ENCODE data around the gene CDC37. TPM values are rescaled to one million over a fixed set of nuclear protein-coding genes. Genes with fewer than 3 reads are reported as not detected.
A peak's percentile ranks its signal among the peaks of the same experiment; 100 is the strongest.

The CDC37 gene
- total RNA-seq (2014; rRNA removed; shearing (Covaris generic)): 526 and 530 TPM in 2 replicates
- polyA plus RNA-seq (2015; cell fraction: cytosol; rRNA removed): 401 and 453 TPM in 2 replicates
- polyA plus RNA-seq (2015; cell fraction: nucleus; rRNA removed): 647 and 774 TPM in 2 replicates

DNA sequence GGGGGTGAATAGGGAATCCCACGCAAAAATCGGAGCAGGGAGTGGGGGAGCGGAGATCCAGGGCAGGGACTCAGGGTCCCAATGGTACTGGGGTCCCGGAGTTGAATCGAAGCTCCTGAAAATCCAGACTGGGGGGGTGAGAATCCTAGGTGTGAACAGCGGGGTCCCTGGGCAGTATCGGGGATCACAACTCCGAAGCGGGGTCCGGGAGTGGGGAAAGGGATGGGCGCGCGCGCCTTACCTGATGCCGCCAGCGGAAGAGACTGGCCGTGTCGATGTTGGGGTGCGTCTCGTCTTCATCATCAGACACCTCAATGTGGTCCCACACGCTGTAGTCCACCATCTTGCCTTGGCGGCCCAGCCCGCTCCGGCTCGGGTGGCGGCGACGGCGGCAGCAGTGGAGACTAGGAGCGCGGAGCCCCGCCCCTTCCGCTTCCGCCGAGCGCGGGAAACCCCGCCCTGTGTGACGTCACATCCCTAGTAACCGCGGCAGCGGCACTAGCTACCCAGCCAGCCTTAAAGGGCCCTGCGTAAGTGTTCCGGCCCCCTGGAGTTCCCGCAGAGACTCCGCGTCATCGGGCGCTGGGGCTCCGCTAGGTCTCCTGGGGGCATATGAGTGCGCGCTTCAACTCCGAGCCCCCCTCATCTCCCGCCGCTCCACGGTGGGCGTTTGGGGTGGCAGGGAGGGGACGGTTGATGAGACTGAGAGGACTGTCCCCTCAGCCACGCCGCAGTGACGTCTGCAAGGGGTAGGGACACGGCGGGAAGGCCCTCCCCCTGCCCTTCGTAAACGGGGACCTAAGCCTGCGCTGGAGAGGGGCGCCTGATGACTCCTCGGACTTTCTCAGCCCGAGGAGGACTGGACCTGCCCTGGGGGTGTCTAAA is at the start of gene CDC37:
TSS of gene CDC37 (minus strand) at position 406 of the 885 bp plus-strand sequence. CDS start at position 343, 63 bp downstream.
- DNase-seq (ENCODE audit: low read depth): peak; percentile 96

DNA sequence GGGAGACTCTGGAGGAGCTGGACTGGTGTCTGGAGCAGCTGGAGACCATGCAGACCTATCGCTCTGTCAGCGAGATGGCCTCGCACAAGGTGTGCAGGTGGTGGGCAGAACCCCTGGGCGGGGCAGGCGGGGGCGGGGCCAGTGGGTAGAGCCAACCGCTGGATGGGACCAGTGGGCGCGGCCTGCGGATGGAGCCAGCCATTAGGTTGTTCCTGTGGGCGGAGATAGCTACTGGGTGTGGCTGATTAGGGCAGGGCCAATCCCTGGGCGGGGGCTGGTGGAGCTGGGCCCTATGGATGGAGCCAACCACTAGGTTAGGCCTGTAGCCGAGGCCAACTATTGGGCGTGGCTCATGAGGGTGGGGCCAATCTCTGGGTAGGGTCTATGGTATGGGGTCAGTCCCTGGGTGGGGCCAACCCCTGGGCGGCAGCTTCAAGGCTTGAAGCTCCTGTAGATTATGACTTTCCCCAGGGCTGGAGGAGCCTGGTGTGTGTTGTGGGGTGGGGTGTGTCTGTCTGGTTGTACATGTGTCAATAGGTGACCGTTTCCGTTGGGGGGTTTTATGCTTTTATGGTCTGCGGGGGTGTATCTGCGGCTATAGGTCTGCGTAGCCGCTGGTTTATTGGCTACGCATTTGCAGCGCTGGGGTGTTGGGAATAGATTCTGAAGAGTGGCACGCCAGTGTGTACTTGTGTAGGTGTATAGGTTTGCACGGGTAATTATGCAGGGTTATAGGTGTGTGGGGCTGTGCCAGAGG is 47.7 kb upstream of the CDC37 start:
- DNase-seq (ENCODE audit: low read depth): no peak

DNA sequence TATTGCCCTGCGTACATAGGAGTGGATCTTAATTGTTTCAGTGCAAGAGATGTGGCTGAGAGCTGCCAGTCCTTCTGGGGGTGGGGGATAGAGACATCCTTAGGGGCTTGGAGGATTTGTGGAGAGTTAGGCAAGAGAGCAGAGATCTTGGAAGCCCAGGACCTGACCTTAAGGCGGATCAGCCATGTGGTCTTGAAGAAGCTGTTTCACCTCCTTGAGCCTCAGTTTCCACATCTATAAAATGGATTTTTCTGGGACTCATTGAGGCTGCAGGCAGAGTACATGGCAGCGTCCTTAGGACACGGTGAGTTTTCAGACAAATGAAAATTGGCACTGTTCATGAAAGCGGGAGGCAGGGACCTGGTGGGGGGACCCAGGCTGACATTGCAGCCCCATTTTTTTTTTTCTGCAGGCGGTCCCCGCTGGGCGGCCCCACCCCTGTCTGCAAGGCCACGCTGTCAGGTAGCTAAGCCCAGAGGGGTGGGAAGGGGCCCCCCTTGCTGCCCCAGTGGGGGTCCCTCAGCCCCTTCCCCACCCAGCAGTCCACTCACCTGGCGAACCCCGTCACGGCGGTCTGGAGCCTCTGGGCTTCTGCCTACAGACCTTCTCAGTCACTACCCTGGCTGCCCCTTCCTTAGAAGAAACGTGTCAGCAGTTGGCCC is 47.0 kb upstream of the CDC37 start:
- DNase-seq (ENCODE audit: low read depth): no peak

DNA sequence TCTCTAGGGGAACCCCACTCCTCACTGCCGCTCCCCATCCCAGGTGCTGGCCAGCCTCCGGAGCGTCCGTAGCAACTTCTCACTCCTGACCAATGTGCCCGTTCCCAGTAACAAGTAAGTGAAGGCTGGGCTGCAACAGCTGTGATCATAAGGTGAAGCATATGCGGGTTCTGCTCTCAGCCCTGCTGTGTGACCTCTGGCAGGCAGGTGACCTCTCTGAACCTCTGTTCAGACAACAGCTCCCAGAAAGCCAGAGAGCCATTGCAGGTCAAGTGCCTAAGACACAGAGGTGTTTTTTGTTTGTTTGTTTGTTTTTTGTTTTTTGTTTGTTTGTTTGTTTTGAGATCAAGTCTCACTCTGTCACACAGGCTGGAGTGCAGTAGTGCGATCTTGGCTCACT is 45.7 kb upstream of the CDC37 start:
- DNase-seq (ENCODE audit: low read depth): no peak

DNA sequence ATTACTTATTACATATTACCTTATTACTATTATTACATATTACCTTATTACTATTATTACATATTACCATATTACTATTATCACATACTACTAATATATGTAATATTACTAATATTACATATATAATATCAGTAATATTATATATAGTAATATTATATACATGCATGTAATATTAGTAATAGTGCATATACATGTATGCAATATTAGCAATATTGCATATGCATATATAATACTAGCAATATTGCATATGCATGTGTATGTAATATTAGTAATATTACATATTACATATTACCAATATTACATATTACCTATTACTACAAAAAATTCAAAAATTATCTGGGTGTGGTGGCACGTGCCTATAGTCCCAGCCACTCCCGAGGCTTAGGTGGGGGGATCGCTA is 39.4 kb upstream of the CDC37 start:
- no peak for DNase-seq (ENCODE audit: low read depth)

DNA sequence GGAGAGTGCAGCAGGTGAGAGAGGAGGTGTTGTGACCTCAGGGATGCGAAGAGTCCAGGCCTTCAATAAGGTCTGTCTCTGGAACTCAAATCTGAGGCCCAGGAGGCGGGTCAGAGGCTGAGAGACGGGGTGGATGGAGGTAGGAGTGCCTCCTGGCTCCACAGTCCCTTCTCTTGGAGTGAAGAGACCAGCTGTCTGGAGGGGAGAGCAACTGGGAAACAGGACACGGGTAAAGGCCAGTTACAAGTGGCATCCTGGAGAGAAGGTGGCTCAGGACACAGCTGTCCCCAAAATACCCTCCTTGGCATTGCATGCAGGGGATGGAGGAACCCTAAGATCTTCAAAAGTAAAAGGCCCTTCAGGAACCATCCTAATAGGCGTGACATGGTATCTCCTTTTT is 36.2 kb upstream of the CDC37 start:
- no peak for DNase-seq (ENCODE audit: low read depth)

DNA sequence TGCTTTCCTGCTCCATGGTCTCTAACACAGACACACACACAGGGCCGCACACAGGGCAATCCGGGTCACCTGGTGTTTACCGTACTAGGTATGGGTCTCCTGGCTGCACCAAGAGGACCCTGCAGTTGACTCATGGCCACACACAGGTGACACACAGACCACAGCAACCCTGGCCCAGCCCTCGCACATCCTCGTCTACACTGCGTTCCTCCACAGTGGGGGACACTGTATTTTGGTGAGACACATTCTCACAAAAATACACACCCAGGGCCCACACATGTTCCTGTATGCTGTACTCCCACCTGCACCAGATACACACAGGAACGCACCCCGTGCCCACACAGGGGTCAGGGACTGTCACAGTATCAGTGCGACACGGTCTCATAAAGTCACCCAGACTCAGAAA is 29.8 kb upstream of the CDC37 start:
- DNase-seq (ENCODE audit: low read depth): no peak

DNA sequence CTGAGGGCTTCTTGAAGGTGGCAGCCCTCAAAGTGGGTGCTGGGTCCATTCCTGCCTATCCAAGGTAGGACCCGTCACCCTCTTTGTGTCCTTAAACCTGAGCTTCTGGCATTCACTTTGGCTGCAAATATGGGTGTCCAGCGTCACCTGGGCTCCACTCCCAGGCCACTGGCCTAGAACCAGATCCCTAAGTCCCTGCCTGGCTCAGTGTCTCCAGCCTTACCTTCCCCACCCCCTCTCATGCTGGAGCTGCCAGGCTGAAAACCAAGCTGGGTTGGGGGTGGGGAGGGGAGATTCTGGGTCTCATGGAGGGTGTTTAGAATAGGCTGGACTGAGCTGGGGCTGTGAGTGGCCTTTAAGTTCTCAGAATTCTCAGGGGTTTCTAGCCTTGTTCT is 29.4 kb upstream of the CDC37 start:
- DNase-seq (ENCODE audit: low read depth): no peak

DNA sequence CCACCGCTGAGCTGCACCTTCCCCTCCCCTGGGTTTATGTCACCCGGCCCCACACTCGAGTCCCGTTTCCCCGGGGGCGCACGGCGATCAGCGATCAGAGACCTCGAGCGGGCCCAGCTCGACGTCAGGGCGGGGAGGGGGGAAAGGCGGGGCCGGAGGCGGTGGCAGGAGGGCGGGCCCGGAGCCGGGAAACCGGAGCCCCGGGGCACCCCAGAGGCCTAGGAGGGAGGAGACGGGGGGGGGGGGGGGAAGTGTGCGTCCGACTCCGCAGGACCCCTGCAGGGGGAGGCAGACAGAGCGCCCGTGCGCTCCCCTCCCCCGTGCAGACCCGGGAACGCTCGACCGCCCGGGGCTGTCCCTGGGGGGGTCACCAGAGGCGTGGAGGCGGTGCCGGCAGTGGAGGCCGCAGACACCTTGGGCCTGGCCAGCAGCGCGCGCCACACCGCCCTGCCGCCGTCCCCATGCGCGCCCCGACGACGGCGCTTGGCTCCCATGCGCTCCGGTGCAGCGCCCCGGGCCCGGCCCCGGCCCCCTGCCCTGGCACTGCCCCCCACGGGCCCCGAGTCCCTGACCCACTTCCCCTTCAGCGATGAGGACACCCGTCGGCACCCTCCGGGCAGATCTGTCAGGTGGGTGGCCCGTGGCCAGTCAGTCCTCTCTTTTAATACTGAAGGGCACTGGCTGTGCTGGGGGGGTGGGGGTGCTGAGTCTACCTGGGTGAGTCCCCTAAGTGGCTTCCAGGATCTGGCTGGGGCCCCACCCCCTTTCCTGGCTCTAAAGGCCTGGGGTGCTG is 28.8 kb upstream of the CDC37 start:
- no peak for DNase-seq (ENCODE audit: low read depth)

DNA sequence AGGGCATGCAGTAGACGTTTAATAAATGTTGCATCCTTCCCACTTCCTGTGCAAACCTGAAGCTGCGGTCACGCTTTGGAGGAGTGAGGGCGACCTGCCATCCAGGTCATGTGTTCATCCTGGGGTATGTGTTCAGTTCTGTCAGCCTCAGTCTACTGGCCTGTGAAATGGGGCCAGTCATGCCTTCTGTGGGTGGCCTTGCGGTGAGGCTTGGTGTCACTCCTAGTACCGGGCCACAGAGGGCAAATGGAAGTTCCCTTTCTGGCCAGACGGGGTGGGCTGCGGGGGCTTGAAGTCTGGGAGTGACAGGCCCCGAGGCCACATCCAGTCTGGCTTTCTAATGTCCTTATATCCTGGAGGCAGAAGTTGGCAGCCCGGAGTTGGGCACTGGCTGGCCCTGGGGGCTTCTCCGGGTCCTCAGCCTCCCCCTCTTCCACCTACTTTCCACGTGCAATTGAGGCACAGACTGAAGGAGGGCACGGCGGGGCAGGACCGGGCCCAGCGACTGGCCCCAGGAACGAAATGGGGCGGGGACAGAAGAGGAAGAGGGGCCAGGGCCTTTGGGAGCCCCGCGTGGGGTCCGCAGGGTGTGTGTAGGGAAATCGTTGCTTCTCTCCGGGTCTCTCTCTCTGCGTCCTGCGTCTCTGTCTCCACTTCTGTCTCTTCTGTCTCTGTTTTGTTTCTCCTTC is 28.1 kb upstream of the CDC37 start:
- peak; percentile 54 for DNase-seq (ENCODE audit: low read depth)

DNA sequence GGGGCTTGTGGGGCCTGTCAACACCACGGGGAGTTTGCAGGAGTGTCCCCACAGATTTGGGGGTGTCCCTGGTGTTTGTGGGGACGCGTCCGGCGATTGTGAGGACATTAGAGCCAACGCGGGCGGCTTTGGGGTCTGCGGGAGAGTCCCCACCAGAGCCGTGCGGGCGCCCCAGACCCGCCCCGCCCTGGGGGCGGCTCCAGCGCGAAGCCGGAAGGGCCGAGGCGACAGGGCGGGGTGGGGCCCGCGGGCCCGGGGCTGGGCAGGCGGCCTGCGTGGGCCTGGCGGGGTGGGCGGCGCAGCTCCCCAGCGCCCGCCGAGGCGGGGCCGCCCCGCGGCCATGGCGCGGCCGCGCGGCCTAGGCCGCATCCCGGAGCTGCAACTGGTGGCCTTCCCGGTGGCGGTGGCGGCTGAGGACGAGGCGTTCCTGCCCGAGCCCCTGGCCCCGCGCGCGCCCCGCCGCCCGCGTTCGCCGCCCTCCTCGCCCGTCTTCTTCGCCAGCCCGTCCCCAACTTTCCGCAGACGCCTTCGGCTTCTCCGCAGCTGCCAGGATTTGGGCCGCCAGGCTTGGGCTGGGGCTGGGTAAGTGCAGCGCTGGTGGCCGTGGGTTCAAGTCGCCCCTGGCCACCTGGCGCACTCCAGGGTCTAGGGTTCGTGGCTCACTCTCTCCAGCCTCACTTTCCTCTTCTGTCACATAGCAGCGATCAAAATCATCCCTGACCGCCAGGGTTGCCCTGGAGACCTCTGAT is 27.3 kb upstream of the CDC37 start:
- no peak for DNase-seq (ENCODE audit: low read depth)

DNA sequence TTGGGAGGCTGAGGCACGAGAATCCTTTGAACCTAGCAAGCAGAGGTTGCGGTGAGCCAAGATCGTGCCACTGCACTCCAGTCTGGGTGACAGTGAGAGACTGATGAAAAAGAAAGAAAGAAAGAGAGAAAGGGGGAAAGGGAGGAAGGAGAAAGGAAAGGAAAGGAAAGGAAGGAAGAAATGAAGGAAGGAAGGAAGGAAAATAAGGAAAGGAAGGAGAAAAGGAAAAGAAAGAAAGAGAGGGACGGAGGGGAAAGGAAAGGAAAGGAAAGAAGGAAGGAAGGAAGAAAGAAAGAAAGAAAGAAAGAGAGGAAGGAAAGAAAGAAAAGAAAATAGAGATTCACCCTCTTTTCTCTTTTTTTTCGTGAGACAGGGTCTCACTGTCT is 25.6 kb upstream of the CDC37 start:
- DNase-seq (ENCODE audit: low read depth): no peak

DNA sequence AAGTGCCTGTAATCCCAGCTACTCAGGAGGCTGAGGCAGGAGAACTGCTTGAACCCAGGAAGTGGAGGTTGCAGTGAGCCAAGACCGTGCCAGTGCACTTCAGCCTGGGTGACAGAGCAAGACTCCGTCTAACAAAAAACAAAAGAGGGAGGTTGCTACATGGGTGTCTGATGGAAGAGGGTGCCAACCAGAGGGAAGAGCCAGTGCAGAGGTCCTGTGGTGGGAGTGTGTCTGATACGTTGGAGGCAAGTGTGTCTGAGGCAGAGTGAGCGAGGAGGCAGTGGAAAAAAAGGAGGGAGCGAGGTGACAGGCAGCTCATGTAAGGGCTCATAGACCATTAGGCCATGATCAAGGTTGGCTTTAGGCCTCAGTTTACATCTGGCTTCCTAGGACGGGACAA is 23.8 kb upstream of the CDC37 start:
- no peak for DNase-seq (ENCODE audit: low read depth)

DNA sequence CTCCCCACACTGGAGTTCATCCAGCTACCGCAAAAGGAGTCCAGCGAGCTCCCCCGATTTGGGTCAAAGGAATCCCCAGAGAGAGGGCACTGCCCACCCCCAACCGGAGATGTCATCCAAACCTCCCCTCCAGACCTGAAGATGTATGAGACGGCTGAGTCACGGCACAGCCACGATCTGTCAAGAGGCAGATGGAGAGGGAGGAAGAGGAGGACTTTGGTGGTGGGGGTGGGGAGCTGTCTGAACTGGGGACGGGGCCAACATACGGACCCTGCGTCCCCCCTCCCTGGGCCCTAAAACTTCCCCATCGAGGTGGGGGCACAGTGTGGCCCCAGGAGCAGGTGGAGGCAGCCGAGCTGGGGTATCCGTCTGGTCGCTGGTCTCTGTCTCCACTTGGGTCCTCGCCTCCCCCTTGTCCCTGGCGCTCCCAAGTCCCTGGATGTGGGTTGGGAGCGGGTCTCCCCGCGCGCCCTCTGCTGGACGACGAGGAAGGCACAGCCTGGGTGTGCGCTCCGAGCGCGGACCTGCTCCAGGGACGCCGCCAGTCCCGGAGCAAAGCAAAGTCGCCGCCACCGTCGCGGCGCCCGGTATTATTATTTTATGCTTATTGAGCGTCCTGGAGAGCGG is 20.8 kb upstream of the CDC37 start:
- peak; percentile 90 for DNase-seq (ENCODE audit: low read depth)

DNA sequence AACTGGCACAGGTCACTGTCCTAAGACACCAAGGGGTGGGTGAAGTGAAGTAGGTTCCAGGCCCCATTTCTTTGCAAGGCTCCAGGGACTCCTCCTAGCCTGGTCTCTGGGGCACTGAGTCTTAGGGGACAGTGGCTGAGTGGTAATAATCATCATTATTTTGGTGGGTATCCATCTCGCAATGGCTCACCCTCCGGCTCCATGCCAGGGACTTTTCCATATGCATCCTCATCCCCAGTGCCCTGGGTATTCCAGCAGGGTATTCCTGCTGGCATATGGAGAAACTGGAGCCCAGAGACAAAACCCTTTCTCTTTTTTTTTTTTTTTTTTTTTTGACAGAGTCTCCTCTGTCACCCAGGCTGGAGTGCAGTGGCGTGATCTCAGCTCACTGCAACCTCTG is 19.5 kb upstream of the CDC37 start:
- no peak for DNase-seq (ENCODE audit: low read depth)

DNA sequence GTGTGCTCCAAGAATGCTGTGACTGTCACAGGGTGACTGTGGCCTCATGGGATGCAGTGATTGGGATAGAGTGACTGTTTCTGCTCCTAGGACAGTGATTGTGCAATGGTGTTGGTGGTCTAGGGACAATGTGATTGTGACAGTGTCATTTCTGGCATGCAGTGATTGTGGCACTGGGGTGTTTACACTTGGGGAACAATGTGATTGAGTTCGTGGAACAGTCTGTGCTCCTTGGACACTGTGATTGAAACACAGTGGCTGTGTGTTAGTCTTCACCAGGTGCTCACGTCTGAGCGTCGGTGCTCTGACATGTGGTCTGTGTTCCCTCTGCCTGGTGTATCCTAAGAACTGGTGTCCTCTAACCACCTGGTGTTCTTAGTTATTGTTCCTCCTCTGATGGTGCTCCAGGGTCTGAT is 18.7 kb upstream of the CDC37 start:
- no peak for DNase-seq (ENCODE audit: low read depth)

DNA sequence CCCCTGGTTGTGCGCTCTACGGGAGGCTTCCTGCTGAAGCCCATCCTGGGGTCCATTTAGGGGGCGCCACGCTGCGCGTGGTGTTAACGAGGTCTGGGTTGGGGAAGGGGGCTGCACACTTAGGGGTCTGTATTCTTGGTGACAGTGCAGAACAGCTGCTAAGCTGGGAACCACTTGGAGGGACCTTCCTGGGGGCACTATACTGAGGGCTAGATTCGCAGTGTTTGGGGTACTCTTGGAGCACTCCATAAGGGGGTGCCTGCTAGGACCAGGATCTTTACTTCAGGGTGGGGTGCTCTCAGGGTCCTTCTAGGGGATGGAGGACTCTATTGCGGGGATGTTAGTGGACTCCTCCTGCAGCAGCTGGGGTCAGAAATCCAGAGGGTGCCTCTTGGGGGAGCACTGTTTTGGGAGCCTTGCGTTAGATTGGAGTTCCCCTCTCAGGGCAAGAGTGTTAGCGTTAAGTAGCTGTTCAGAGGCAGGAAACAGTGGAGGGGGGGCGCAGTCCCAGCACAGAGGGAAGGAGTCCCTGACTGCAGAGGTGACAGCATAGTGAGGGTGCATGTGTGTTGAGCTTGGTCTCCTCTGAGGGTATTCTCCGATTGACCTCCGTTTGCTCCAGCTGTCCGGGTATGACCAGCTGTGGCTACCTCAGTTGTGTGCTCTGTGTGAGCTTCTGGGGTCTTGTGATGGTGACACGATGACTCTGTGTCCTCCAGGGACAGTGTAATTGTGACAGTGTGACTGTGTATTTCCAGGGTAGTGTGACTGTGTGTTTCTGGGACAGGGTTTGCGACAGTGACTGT is 18.1 kb upstream of the CDC37 start:
- no peak for DNase-seq (ENCODE audit: low read depth)

Measured in HT1080 (cell line).